Keratinocyte (primary cell): ENCODE measurements around the gene TCEA2. TPM values are rescaled to one million over a fixed set of nuclear protein-coding genes. Genes with fewer than 3 reads are reported as not detected.

Experiments used
- DNase-seq: peaks from one replicate; pipeline ENCODE4 v3.0.0-alpha.2; 2011; ENCODE audit warnings: low read depth, missing footprints, low spot score
- FAIRE-seq: peaks from 2 replicates; lab custom pipeline; 2011; peaks lifted over from hg19 to GRCh38; lab: Jason Lieb, UNC
- H2AFZ ChIP-seq: 2 replicates; pipeline ENCODE4 v1.6.0; 2012; ENCODE audit warnings: low read length, control low read depth, inconsistent platforms; ENCODE audit not compliant: control insufficient read depth
- H3K27ac ChIP-seq: 2 replicates; pipeline ENCODE4 v1.5.1; 2011; ENCODE audit warnings: low read length; ENCODE audit not compliant: control insufficient read depth, insufficient read depth
- H3K27me3 ChIP-seq: 3 replicates; pipeline ENCODE4 v1.6.0; 2011; ENCODE audit warnings: low read length; ENCODE audit not compliant: control insufficient read depth, insufficient read depth; ENCODE audit errors: extremely low read depth
- H3K36me3 ChIP-seq, 2 experiments: 2 replicates in 1 of 2; 3 replicates in 1 of 2; pipeline ENCODE4 v1.5.1; 2011; ENCODE audit warnings: low read length in 2 of 2, mild to moderate bottlenecking in 1 of 2; ENCODE audit not compliant: control insufficient read depth in 2 of 2, insufficient read depth in 2 of 2; ENCODE audit errors: extremely low read depth in 1 of 2
- H3K4me1 ChIP-seq: 3 replicates; pipeline ENCODE4 v1.5.1; 2011; ENCODE audit warnings: low read length; ENCODE audit not compliant: control insufficient read depth, insufficient read depth; ENCODE audit errors: extremely low read depth
- H3K4me2 ChIP-seq: 3 replicates; pipeline ENCODE4 v1.6.0; 2011; ENCODE audit warnings: low read depth, low read length; ENCODE audit not compliant: control insufficient read depth, insufficient read depth; ENCODE audit errors: extremely low read depth
- H3K4me3 ChIP-seq, 3 experiments: fragments of 200-600 bp in 1 of 3; sonication (generic) in 1 of 3; 2 replicates in 2 of 3; 3 replicates in 1 of 3; pipeline ENCODE4 v1.5.1; 2011 to 2016; ENCODE audit warnings: low read length in 3 of 3, mild to moderate bottlenecking in 3 of 3, control low read depth in 2 of 3, inconsistent platforms in 1 of 3, low read depth in 1 of 3, mixed read lengths in 1 of 3, mixed run types in 1 of 3, moderate library complexity in 1 of 3; ENCODE audit not compliant: control insufficient read depth in 2 of 3, insufficient read depth in 2 of 3; ENCODE audit errors: extremely low read depth in 1 of 3
- H3K79me2 ChIP-seq: 2 replicates; pipeline ENCODE4 v1.6.0; 2012; ENCODE audit warnings: low read length; ENCODE audit not compliant: control insufficient read depth, insufficient read depth
- H3K9ac ChIP-seq: 3 replicates; pipeline ENCODE4 v1.6.0; 2011; ENCODE audit warnings: low read length; ENCODE audit not compliant: control insufficient read depth, insufficient read depth; ENCODE audit errors: extremely low read depth
- H3K9me1 ChIP-seq: 3 replicates; pipeline ENCODE4 v1.6.0; 2011; ENCODE audit warnings: low read length; ENCODE audit not compliant: control insufficient read depth, insufficient read depth; ENCODE audit errors: extremely low read depth
- H3K9me3 ChIP-seq: 2 replicates; pipeline ENCODE4 v1.5.1; 2012; ENCODE audit warnings: low read depth, low read length; ENCODE audit not compliant: control insufficient read depth
- H4K20me1 ChIP-seq: 3 replicates; pipeline ENCODE4 v1.6.0; 2011; ENCODE audit warnings: low read length; ENCODE audit not compliant: control insufficient read depth, insufficient read depth; ENCODE audit errors: extremely low read depth
- EZH2 ChIP-seq: IDR thresholded peaks from one replicate; pipeline ENCODE4 v1.6.1; 2012; ENCODE audit warnings: inconsistent platforms, mild to moderate bottlenecking, low read length, moderate library complexity
- dilution Hi-C: fragments of 300-500 bp; cut with MboI; formaldehyde crosslinking; loops from one replicate; pipeline ENCODE4 v1.7.0; 2020; ENCODE audit warnings: low sequenced_read_pairs; ENCODE audit not compliant: extremely low pct_ligation_motif_present
- polyA plus RNA-seq, 5 experiments: library from polyadenylated mRNA; depleted of rRNA in 3 of 5; stranded (reverse) in 3 of 5; stranded (forward) in 1 of 5; unstranded in 1 of 5; fragments of >200 nt; gene quantifications; 1 replicate in 1 of 5; 2 replicates in 3 of 5; 3 replicates in 1 of 5; pipeline versions ENCODE4 v1.2.1 to v1.2.3, GENCODE V29; 2011 to 2012; ENCODE audit warnings: missing spikeins in 2 of 5, low read depth in 1 of 5, low replicate concordance in 1 of 5
- TF ChIP-seq, protein P1 (sequence below), 3 experiments: IDR thresholded peaks in 1 of 3; conservative IDR thresholded peaks in 1 of 3; optimal IDR thresholded peaks in 1 of 3; 2 replicates in 2 of 3; 3 replicates in 1 of 3; pipeline versions ENCODE3 to v1.5.1; 2011; ENCODE audit warnings: low read length in 3 of 3, mild to moderate bottlenecking in 3 of 3, moderate library complexity in 2 of 3, control low read depth in 1 of 3, inconsistent platforms in 1 of 3; ENCODE audit not compliant: insufficient read depth in 2 of 3; ENCODE audit errors: extremely low read depth in 1 of 3

The TCEA2 gene
- polyA plus RNA-seq, 1 donor (not counting 4 experiments of a cell fraction or from before 2014, with no cell fraction given) = 9.1 TPM

GRCh38 chr20:64065974-64066343 is 3.0 kb downstream of the TCEA2 start:
- no peaks in the 10 kb centered on the region for H3K79me2 ChIP-seq
- no peaks in the 10 kb centered on the region for H3K9me3 ChIP-seq
- no peaks in the 10 kb centered on the region for H4K20me1 ChIP-seq
- H3K4me1 ChIP-seq = peaks cover 42% of the 10 kb centered on the region
- H3K27ac ChIP-seq = no peak overlapping the region
- TF ChIP-seq, protein P1, sequence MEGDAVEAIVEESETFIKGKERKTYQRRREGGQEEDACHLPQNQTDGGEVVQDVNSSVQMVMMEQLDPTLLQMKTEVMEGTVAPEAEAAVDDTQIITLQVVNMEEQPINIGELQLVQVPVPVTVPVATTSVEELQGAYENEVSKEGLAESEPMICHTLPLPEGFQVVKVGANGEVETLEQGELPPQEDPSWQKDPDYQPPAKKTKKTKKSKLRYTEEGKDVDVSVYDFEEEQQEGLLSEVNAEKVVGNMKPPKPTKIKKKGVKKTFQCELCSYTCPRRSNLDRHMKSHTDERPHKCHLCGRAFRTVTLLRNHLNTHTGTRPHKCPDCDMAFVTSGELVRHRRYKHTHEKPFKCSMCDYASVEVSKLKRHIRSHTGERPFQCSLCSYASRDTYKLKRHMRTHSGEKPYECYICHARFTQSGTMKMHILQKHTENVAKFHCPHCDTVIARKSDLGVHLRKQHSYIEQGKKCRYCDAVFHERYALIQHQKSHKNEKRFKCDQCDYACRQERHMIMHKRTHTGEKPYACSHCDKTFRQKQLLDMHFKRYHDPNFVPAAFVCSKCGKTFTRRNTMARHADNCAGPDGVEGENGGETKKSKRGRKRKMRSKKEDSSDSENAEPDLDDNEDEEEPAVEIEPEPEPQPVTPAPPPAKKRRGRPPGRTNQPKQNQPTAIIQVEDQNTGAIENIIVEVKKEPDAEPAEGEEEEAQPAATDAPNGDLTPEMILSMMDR (optimal IDR thresholded peaks at IDR 0.05 in 1 of 3, IDR thresholded peaks at IDR 0.05 in 1 of 3, conservative IDR thresholded peaks at IDR 0.05 in 1 of 3; ENCODE audit: extremely low read depth in 1 of 3, insufficient read depth in 2 of 3, low read length in 3 of 3) = no peak
- TF ChIP-seq EZH2 = no peak
- no peak overlapping the region for H3K4me3 ChIP-seq
- DNase-seq (no peak), FAIRE-seq (no peak)
- no peak overlapping the region for H3K9ac ChIP-seq
- H3K27me3 ChIP-seq = no peaks in the 10 kb centered on the region
- H3K4me2 ChIP-seq = peak overlapping the region; percentile 32
- no peaks in the 10 kb centered on the region for H3K36me3 ChIP-seq
- H3K9me1 ChIP-seq = no peaks in the 10 kb centered on the region
- no peak overlapping the region for H2AFZ ChIP-seq
- dilution Hi-C loops = no loop called here

- no peak overlapping the region for H3K4me2 ChIP-seq
These were observed 4.1 kb downstream of the TCEA2 start for GRCh38 chr20:64067005-64067632.

More at GRCh38 chr20:64067005-64067632, 4.1 kb downstream of the TCEA2 start:
- FAIRE-seq (no peak), DNase-seq (no peak)
- peaks cover 40% of the 10 kb centered on the region for H3K4me1 ChIP-seq
- H3K27ac ChIP-seq = no peak overlapping the region
- H3K27me3 ChIP-seq = no peaks in the 10 kb centered on the region
- H3K9ac ChIP-seq = no peak overlapping the region
- dilution Hi-C loops = no loop called here
- H3K4me3 ChIP-seq = no peak overlapping the region
- H3K79me2 ChIP-seq = no peaks in the 10 kb centered on the region
- H3K9me3 ChIP-seq = no peaks in the 10 kb centered on the region
- TF ChIP-seq, protein P1 (optimal IDR thresholded peaks at IDR 0.05 in 1 of 3, IDR thresholded peaks at IDR 0.05 in 1 of 3, conservative IDR thresholded peaks at IDR 0.05 in 1 of 3; ENCODE audit: extremely low read depth in 1 of 3, insufficient read depth in 2 of 3, low read length in 3 of 3) = no peak
- no peak for TF ChIP-seq EZH2
- peaks cover 0 to 1% of the 10 kb centered on the region in 2 experiments for H3K36me3 ChIP-seq
- H2AFZ ChIP-seq = no peak overlapping the region
- no peaks in the 10 kb centered on the region for H3K9me1 ChIP-seq
- no peaks in the 10 kb centered on the region for H4K20me1 ChIP-seq
